ENCODE data around the gene ANKRD28.

DNA sequence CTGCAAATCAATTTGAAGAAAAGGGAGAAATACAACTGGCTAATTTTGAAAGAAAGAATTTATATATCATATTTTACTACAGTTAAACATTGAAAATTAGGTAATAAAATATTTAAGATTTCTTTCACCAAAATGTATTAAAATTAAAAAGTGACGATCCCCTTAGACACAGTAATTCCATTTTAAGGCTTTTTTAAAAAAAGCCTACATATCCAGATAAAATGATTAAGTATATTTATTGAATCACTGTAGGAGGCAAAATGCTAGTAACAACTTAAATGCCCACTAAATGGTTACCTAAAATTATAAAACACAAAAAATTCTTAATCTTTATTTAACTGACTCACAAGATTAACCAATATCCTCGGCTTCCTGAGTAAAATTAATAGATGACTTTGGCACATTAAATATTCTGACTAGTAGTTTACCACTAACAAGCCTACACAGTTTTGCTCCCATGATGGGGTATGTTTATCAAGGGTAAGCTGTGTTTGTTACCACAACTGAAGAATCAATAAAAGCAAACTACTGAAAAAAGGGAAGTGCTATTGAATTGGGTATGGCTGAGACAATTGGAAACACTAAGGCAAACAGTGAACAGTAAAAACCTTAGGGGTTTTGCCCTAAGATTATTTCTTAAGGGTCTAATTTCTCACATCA is 28.4 kb downstream of the ANKRD28 start:
- TF ChIP-seq, protein P1, sequence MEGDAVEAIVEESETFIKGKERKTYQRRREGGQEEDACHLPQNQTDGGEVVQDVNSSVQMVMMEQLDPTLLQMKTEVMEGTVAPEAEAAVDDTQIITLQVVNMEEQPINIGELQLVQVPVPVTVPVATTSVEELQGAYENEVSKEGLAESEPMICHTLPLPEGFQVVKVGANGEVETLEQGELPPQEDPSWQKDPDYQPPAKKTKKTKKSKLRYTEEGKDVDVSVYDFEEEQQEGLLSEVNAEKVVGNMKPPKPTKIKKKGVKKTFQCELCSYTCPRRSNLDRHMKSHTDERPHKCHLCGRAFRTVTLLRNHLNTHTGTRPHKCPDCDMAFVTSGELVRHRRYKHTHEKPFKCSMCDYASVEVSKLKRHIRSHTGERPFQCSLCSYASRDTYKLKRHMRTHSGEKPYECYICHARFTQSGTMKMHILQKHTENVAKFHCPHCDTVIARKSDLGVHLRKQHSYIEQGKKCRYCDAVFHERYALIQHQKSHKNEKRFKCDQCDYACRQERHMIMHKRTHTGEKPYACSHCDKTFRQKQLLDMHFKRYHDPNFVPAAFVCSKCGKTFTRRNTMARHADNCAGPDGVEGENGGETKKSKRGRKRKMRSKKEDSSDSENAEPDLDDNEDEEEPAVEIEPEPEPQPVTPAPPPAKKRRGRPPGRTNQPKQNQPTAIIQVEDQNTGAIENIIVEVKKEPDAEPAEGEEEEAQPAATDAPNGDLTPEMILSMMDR (conservative IDR thresholded peaks at IDR 0.05; ENCODE audit: low read length) = no peak
- no peak for TF ChIP-seq EZH2phosphoT487 (IDR thresholded peaks at IDR 0.05; ENCODE audit: borderline replicate concordance, low read depth, low read length)
